Glutamatergic neuron (in vitro differentiated cells): ENCODE measurements around the gene WBP2NL. TPM values are rescaled to one million over a fixed set of nuclear protein-coding genes. Genes with fewer than 3 reads are reported as not detected.

Experiments
- DNase-seq: peaks from one replicate; pipeline ENCODE4 v3.0.0; 2022
- H3K27ac Mint-ChIP-seq: one replicate; pipeline ENCODE4 v1.8.0; 2020; ENCODE audit warnings: mild to moderate bottlenecking, mixed read lengths, inconsistent platforms; ENCODE audit not compliant: unreplicated experiment
- H3K27me3 Mint-ChIP-seq: one replicate; pipeline ENCODE4 v1.8.0; 2020; ENCODE audit warnings: mild to moderate bottlenecking, moderate library complexity, mixed read lengths, inconsistent platforms; ENCODE audit not compliant: unreplicated experiment
- H3K36me3 Mint-ChIP-seq: one replicate; pipeline ENCODE4 v1.8.0; 2020; ENCODE audit warnings: mild to moderate bottlenecking, mixed read lengths, inconsistent platforms; ENCODE audit not compliant: unreplicated experiment
- H3K4me1 Mint-ChIP-seq: one replicate; pipeline ENCODE4 v1.8.0; 2020; ENCODE audit warnings: mild to moderate bottlenecking, low read depth, mixed read lengths, inconsistent platforms; ENCODE audit not compliant: unreplicated experiment
- H3K4me3 Mint-ChIP-seq: one replicate; pipeline ENCODE4 v1.8.0; 2020; ENCODE audit warnings: mild to moderate bottlenecking, mixed read lengths, inconsistent platforms; ENCODE audit not compliant: unreplicated experiment
- H3K9me3 Mint-ChIP-seq: one replicate; pipeline ENCODE4 v1.8.0; 2020; ENCODE audit warnings: mild to moderate bottlenecking, moderate library complexity, mixed read lengths, inconsistent platforms; ENCODE audit not compliant: unreplicated experiment
- CTCF ChIP-seq: fragments of 200-600 bp; sonication (generic); IDR thresholded peaks from one replicate; pipeline ENCODE4 v1.5.0; 2021; ENCODE audit not compliant: partially characterized antibody, unreplicated experiment
- total RNA-seq: library from RNA; stranded (reverse); fragmentation: NEBNext Ultra II Directional; extraction: Animal tissue kit (Norgen Biotek cat#: 25700); gene quantifications from one replicate; pipeline ENCODE4 v1.2.1, GENCODE V29; 2021; ENCODE audit not compliant: unreplicated experiment

Gene WBP2NL
- total RNA-seq, 1 donor from 2014 or later, result not detected

- no peak for TF ChIP-seq CTCF
- Mint-ChIP-seq H3K27me3 (peaks cover 9% of the 10 kb centered on the region), H3K4me3 (peak overlapping the region; percentile 49), H3K4me1 (peaks cover 15% of the 10 kb centered on the region), H3K36me3 (peaks cover 6% of the 10 kb centered on the region), H3K27ac (no peak overlapping the region), H3K9me3 (peaks cover 9% of the 10 kb centered on the region)
- DNase-seq, result no peak
Measured at GRCh38 chr22:42074846-42075676, 76.5 kb downstream of the WBP2NL start.

- peaks cover 10% of the 10 kb centered on the region for H3K27me3 Mint-ChIP-seq
- no peak for TF ChIP-seq CTCF
- H3K27ac Mint-ChIP-seq, result no peak overlapping the region
- no peak overlapping the region for H3K4me3 Mint-ChIP-seq
- H3K9me3 Mint-ChIP-seq, result peaks cover 10% of the 10 kb centered on the region
- H3K4me1 Mint-ChIP-seq, result peaks cover 17% of the 10 kb centered on the region
- DNase-seq, result no peak
- peaks cover 6% of the 10 kb centered on the region for H3K36me3 Mint-ChIP-seq
Measured at GRCh38 chr22:42076764-42077485, 78.3 kb downstream of the WBP2NL start.

GRCh38 chr22:42077486-42078125 is 79.0 kb downstream of the WBP2NL start:
- Mint-ChIP-seq H3K4me3 (no peak overlapping the region), H3K9me3 (peaks cover 13% of the 10 kb centered on the region), H3K4me1 (peaks cover 16% of the 10 kb centered on the region), H3K36me3 (peaks cover 6% of the 10 kb centered on the region), H3K27me3 (peaks cover 9% of the 10 kb centered on the region), H3K27ac (peak overlapping the region; percentile 95)
- no peak for TF ChIP-seq CTCF
- DNase-seq, result no peak

Other genes starting within 250 kb of the WBP2NL start
- gene CCDC134, start 198.1 kb upstream of the WBP2NL start, total RNA-seq, result 9.4 TPM
- gene SREBF2, start 165.7 kb upstream of the WBP2NL start, total RNA-seq, result 291 TPM
- gene SHISA8, start 83.7 kb upstream of the WBP2NL start, total RNA-seq, result not detected
- 0.37 TPM for gene TNFRSF13C, start 72.0 kb upstream of the WBP2NL start, total RNA-seq
- gene CENPM, start 51.6 kb upstream of the WBP2NL start, total RNA-seq, result 3.4 TPM
- 216 TPM for gene SEPTIN3, start 29.3 kb upstream of the WBP2NL start, total RNA-seq
- 13.0 TPM for gene NAGA, start 72.0 kb downstream of the WBP2NL start, total RNA-seq
- 0.88 TPM for gene PHETA2, start 75.5 kb downstream of the WBP2NL start, total RNA-seq
- gene SMDT1, start 80.9 kb downstream of the WBP2NL start, total RNA-seq, result 62.0 TPM
- gene NDUFA6, start 92.0 kb downstream of the WBP2NL start, total RNA-seq, result 90.1 TPM
- 15.9 TPM for gene CYP2D6, start 132.0 kb downstream of the WBP2NL start, total RNA-seq